Measurements from ENCODE around the gene RBBP5.

Gene RBBP5

DNA sequence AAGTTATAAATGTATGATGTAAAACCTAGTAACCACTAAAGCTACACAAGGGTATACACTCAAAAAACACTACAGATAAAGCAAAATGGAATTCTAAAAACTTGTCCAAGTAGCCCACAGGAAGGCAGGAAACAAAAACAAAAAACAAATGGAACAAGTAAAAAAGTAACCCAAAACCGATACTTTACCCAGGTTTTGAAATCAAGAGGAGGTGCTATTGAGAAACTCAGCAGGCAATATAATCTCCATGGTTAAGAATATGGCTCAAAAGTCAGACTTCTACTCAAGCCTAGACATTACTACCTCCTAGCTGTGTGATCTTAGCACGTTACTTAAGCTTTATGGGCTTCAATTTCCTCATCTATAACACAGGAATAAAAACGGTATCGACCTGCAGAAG, 13.3 kb downstream of the RBBP5 start:
- DNase-seq = no peak
- Mint-ChIP-seq H3K36me3 (ENCODE audit: low read depth) (peaks cover 81% of the 10 kb centered on the region), H3K27ac (no peak overlapping the region), H3K4me1 (ENCODE audit: low read depth) (peaks cover 14% of the 10 kb centered on the region), H3K9me3 (no peaks in the 10 kb centered on the region), H3K27me3 (no peaks in the 10 kb centered on the region), H3K4me3 (no peak overlapping the region)

DNA sequence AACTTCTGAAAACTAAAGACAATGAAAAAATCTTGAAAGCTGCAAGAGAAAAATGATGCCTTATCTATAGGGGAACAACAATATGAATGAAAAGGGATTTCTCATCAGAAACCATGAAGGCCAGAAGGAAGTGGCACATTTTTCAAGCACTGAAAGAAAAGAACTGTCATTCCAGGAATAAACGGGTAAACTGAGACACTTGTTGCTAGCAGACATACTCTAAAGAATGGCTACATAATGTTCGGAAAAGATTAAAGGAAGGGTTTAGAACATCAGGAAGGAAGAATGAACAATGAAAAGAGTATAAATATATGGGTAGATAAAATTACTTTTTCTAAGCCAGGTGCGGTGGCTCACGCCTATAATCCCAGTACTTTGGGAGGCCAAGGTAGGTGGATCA, 14.5 kb downstream of the RBBP5 start:
- Mint-ChIP-seq H3K4me1 (ENCODE audit: low read depth) (peaks cover 14% of the 10 kb centered on the region), H3K27ac (peak overlapping the region; percentile 47), H3K4me3 (no peak overlapping the region), H3K9me3 (no peaks in the 10 kb centered on the region), H3K27me3 (no peaks in the 10 kb centered on the region), H3K36me3 (ENCODE audit: low read depth) (peaks cover 82% of the 10 kb centered on the region)
- DNase-seq = no peak

DNA sequence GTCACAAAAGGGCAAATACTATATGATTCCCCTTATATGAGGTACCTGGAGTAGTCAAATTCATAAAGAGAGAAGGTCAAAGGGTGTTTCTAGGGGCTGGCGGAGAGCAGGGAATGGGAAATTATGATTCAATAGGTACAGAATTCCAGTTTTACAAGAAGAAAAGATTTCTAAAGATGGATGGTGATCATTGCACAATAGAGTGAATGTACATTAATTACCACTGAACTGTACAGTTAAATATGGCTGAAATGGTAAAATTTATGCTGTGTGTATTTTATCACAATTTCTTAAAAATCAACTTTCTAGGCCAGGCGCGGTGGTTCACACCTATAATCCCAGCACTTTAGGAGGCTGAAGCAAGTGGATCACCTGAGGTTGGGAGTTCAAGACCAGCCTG, 19.4 kb downstream of the RBBP5 start:
- peaks cover 3% of the 10 kb centered on the region for H3K4me1 Mint-ChIP-seq (ENCODE audit: low read depth)
- no peaks in the 10 kb centered on the region for H3K9me3 Mint-ChIP-seq
- no peaks in the 10 kb centered on the region for H3K27me3 Mint-ChIP-seq
- no peak overlapping the region for H3K27ac Mint-ChIP-seq
- no peak overlapping the region for H3K4me3 Mint-ChIP-seq
- DNase-seq = no peak
- H3K36me3 Mint-ChIP-seq (ENCODE audit: low read depth) = peaks cover 97% of the 10 kb centered on the region

DNA sequence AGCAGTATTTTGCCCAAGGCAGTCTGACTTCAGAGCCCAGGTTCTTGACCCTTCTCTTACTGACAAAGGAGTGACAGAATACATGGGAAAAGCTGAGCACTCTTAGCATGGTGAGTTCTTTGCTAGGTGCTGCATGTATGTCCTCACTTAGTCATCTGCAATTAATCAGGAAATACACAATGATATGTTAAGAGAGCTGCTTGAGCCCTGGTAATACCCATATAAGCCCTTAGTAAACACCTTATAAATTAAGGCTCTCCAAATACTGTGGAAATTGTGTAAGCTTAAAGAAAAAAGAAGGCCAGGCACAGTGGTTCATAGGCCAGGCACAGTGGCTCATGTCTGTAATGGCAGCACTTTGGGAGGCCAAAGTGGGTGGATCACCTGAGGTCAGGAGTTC, 23.5 kb downstream of the RBBP5 start:
- DNase-seq = no peak
- Mint-ChIP-seq H3K27me3 (no peaks in the 10 kb centered on the region), H3K36me3 (ENCODE audit: low read depth) (peaks cover 95% of the 10 kb centered on the region), H3K4me3 (no peak overlapping the region), H3K27ac (no peak overlapping the region), H3K4me1 (ENCODE audit: low read depth) (no peaks in the 10 kb centered on the region), H3K9me3 (no peaks in the 10 kb centered on the region)

DNA sequence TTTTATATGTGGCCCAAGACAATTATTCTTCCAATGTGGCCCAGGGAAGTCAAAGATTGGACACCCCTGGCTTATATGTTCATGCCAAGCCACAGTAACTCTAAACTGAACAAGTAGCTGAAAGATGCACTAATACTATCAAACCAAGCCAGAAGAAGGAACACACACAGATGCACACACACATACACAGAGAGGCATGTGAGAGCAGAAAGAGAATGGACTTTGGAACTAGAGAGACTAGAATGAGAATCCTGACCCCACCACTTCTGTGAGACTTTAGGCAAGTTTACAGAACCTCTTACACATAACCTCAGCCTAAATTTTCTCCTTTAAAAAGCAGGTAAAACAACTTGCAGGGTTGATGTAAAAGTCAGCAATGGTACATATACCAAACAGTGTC, 26.4 kb downstream of the RBBP5 start:
- Mint-ChIP-seq H3K36me3 (ENCODE audit: low read depth) (peaks cover 96% of the 10 kb centered on the region), H3K4me1 (ENCODE audit: low read depth) (no peaks in the 10 kb centered on the region)

DNA sequence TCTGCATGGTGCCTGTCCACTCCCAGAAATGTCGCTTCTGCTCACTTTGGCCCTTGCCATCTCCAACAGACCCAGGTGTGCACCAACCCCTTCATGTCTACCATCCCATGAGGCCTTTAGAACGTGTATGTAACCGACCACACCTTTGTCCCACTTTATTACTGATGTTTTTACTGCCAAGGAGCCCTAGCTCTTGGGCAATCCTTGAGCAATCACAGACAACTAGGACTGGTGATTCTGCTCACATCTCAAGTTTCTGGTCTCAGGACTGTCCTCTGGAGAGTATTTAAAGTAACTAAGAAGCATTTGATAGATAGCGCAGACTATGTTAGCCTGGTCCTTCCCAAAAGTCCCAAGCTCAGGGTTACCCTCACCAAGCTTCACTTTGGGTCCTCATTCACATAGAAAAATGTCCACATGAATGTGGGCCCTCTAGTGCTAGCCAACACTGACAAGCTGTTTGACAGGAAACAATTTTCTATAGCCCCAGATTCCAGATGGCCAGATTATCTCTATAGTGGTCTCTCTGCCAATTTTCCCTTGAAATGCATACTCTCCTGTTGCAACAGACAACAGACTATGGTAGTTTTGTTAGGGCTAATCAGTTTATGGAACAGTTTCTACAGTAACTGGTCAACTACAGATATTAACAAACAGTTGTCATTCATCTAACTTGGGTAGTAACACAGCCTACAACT, 30.6 kb downstream of the RBBP5 start:
- H3K27ac Mint-ChIP-seq = peak overlapping the region; percentile 51
- no peak for DNase-seq
- H3K4me1 Mint-ChIP-seq (ENCODE audit: low read depth) = no peaks in the 10 kb centered on the region
- no peaks in the 10 kb centered on the region for H3K9me3 Mint-ChIP-seq
- H3K4me3 Mint-ChIP-seq = no peak overlapping the region
- H3K27me3 Mint-ChIP-seq = no peaks in the 10 kb centered on the region
- peaks cover 93% of the 10 kb centered on the region for H3K36me3 Mint-ChIP-seq (ENCODE audit: low read depth)

More for the DNA sequence above, 26.4 kb downstream of the RBBP5 start:
- Mint-ChIP-seq H3K27ac (peak overlapping the region; percentile 42), H3K4me3 (no peak overlapping the region), H3K9me3 (no peaks in the 10 kb centered on the region), H3K27me3 (no peaks in the 10 kb centered on the region)
- DNase-seq = no peak

DNA sequence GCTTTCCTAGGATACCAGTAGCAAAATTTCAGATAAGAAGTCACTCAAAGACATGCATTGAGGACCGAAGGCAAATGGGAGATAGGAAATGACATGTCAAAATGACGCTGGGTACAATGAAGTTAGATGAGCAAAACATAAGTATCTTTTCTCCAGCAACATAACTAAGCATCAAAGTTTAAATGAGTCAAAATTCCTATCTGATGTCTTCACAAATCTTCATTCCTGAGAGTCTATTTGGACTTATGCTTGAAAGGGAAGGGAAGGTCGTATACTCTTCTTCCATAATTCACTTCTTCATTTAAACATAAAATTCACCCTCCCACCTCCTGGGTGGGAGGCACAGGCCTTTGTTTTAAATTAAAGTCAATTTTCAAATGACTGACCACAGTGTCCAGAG, 33.4 kb downstream of the RBBP5 start:
- Mint-ChIP-seq H3K4me1 (ENCODE audit: low read depth) (no peaks in the 10 kb centered on the region), H3K36me3 (ENCODE audit: low read depth) (peaks cover 95% of the 10 kb centered on the region), H3K27ac (no peak overlapping the region), H3K4me3 (no peak overlapping the region), H3K9me3 (no peaks in the 10 kb centered on the region), H3K27me3 (no peaks in the 10 kb centered on the region)
- DNase-seq = no peak

DNA sequence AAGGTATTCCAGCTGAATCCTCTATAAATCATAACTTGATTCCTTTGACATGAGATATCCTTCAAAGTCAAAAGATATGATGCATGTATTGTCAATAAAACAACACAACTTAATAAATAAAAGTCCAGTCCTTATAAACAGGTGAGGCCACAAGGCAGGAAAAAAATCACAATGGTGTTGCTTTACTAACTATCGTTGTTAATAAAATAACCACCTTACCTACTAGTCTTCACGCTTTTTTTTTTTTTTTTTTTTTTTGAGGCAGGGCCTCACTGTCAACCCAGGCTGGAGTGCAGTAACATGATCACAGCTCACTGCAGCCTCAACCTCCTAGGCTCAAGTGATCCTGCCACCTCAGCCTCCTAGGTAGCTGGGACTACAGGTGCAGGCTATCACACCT, 37.4 kb downstream of the RBBP5 start, which contains the start of gene TMEM81:
TMEM81 (minus strand) TSS at position 101 of the 400 bp plus-strand sequence. CDS start 140 bp downstream, outside the sequence.
- no peaks in the 10 kb centered on the region for H3K27me3 Mint-ChIP-seq
- DNase-seq = no peak
- no peak within 1 kb of the TSS for H3K4me3 Mint-ChIP-seq
- H3K36me3 Mint-ChIP-seq (ENCODE audit: low read depth) = peaks cover 66% of the 10 kb centered on the region
- H3K9me3 Mint-ChIP-seq = no peaks in the 10 kb centered on the region
- H3K27ac Mint-ChIP-seq = no peak within 1 kb of the TSS
- H3K4me1 Mint-ChIP-seq (ENCODE audit: low read depth) = no peaks in the 10 kb centered on the region

DNA sequence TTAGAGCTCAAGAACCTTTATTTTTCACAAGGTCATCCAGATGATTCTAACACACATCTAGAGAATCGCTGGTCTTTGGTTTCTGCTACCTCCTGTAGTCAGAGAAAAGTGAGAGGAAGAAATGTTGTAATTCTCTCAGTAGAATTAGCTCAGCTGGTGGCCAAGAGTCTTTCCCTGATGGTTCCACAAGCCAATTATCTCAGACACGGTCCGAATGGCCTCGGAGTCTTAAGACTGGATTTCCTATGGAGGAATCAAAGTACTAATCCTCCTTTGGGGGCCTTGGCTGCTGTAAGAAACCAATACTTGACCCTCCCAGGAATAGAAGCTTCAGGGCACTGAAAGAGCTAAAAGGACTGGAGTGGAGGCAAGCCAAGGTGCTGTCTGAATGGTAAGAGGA, 39.3 kb downstream of the RBBP5 start:
- Mint-ChIP-seq H3K9me3 (no peaks in the 10 kb centered on the region), H3K4me1 (ENCODE audit: low read depth) (no peaks in the 10 kb centered on the region), H3K27ac (no peak overlapping the region)

DNA sequence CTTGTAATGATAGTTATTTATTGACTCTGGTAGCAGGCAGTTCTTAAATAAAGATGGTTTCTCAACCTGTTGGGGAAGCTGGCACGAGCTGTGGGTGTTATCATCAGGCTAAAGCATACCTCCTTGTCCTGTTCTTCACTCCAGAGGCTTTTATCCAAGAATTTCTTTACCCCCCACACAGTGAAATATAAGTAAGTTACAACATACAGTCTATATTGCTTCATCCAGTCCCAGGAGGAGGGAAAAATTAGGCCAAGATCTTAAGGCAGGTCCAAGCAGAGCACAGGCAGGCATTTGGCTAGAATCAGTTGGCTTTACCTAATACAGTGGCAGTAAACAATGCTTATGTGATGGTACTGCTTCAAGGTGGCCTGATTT, 43.9 kb downstream of the RBBP5 start:
- Mint-ChIP-seq H3K4me1 (ENCODE audit: low read depth) (no peaks in the 10 kb centered on the region), H3K27ac (no peak overlapping the region), H3K27me3 (no peaks in the 10 kb centered on the region), H3K36me3 (ENCODE audit: low read depth) (peaks cover 4% of the 10 kb centered on the region), H3K9me3 (no peaks in the 10 kb centered on the region), H3K4me3 (no peak overlapping the region)
- no peak for DNase-seq

More for the DNA sequence above, 39.3 kb downstream of the RBBP5 start:
- no peak overlapping the region for H3K4me3 Mint-ChIP-seq
- peaks cover 47% of the 10 kb centered on the region for H3K36me3 Mint-ChIP-seq (ENCODE audit: low read depth)
- H3K27me3 Mint-ChIP-seq = no peaks in the 10 kb centered on the region
- DNase-seq = no peak

DNA sequence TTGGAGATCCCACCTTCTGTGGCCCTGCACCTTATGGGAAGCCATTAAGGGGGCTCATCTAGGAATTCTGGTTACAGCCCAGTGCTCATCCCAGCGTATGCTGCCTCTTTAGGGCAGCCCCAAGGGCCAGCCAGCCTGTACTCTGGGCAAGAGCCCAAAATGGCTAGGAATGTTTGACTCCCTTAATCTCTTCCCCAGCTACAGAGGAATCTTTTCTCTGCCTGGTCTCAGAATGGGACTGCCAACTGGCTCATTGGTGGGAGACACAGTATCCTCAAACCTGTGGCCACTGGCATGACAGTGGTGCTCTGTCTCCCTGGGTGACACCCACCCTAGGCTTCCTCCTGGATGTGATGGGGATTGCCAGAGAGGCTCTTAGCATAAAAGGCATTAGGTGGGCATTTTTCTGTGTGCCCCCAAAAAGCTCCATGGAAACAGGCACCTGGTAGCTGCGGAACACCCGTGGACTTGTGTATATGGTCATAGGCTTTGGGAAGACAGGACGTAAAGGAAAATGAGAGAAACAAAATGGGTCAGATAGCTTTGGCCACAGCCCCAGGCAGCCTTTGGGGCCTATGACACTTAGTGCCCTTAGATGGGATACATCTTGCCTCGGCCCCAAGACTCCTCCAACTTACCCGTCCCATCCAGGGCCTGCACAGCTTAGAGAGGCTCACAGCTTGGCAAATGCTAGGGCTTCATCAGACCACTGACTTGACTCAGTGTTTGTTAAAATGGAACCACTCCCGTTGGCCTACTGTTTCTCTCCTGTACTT, 44.4 kb downstream of the RBBP5 start:
- Mint-ChIP-seq H3K27ac (no peak overlapping the region), H3K27me3 (no peaks in the 10 kb centered on the region), H3K4me3 (no peak overlapping the region), H3K4me1 (ENCODE audit: low read depth) (no peaks in the 10 kb centered on the region), H3K36me3 (ENCODE audit: low read depth) (no peaks in the 10 kb centered on the region), H3K9me3 (no peaks in the 10 kb centered on the region)
- no peak for DNase-seq

DNA sequence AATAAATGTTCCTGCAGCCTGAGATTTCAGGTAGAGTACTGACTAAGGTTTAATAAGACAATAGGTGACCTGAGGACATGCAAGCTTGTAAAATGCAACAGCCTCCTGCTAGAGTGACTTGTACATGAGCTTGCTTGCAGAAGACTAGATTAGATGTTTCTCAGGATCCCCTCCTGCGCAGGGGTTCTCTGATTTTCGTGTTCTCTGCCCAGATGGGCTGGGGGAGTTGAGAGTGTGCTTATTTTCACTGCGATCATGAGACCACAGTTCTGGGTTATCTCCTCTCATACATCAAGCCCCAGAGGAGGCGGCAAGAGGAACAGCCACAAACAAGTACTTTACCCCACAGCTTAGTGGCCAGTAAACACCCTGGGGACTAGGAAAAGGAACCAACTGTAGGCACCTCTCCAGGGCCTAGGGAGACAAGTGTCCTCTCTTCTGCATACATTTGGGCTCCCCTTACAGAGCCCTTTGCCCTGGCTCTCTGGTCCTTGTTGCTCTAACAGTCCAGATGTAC, 45.5 kb downstream of the RBBP5 start:
- Mint-ChIP-seq H3K9me3 (no peaks in the 10 kb centered on the region), H3K4me1 (ENCODE audit: low read depth) (no peaks in the 10 kb centered on the region), H3K4me3 (no peak overlapping the region), H3K27ac (no peak overlapping the region), H3K36me3 (ENCODE audit: low read depth) (no peaks in the 10 kb centered on the region), H3K27me3 (no peaks in the 10 kb centered on the region)
- DNase-seq = no peak

DNA sequence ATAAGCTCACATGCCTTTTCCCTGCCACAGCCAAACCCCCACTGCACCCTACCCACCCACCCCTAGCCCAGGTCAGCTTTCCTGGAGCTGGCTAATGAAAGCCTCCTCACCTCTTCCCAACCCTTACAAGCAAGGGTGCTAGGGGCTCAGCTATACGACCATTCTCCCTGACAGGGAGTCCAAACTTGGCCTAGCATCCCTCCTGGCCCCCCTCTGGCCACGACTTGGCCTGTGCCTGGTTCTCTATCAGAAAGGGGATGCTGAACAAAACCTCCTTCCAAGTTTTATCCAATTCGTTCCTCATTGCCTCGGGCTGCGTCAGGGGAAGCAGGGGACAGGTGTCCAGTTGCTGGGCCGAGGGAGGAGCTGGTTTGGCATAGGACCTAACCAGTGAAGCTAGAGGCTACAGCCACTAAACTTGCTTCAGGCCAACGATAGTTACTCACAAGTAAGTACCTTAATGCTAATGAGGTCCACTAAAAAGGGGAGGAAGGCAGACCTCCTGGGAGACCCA, 46.1 kb downstream of the RBBP5 start:
- Mint-ChIP-seq H3K4me3 (no peak overlapping the region), H3K27ac (no peak overlapping the region)

DNA sequence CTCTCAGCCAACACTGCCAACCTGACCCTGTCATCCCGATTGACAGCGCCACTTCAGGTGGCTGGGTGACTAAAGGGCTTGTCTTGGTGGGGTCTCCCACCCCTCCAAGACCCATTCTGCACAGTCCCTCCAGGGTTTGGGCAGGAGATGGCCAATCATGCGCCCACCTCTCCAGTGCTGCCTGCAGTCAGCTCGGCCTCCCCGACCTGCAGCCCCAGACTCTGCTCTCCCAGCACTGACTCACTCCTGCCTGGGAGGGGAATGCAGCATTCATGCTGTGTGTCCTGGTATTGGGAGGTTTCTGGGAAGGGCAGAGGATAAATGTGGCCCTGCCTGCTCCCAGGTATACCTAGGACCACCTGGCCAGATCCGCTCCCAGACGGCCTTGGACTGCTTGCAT, 47.3 kb downstream of the RBBP5 start:
- H3K4me1 Mint-ChIP-seq (ENCODE audit: low read depth) = no peaks in the 10 kb centered on the region
- no peaks in the 10 kb centered on the region for H3K27me3 Mint-ChIP-seq
- no peaks in the 10 kb centered on the region for H3K9me3 Mint-ChIP-seq
- no peaks in the 10 kb centered on the region for H3K36me3 Mint-ChIP-seq (ENCODE audit: low read depth)
- no peak overlapping the region for H3K4me3 Mint-ChIP-seq
- no peak for DNase-seq
- no peak overlapping the region for H3K27ac Mint-ChIP-seq

More for the DNA sequence above, 46.1 kb downstream of the RBBP5 start:
- Mint-ChIP-seq H3K27me3 (no peaks in the 10 kb centered on the region), H3K9me3 (no peaks in the 10 kb centered on the region), H3K4me1 (ENCODE audit: low read depth) (no peaks in the 10 kb centered on the region), H3K36me3 (ENCODE audit: low read depth) (no peaks in the 10 kb centered on the region)
- DNase-seq = no peak

DNA sequence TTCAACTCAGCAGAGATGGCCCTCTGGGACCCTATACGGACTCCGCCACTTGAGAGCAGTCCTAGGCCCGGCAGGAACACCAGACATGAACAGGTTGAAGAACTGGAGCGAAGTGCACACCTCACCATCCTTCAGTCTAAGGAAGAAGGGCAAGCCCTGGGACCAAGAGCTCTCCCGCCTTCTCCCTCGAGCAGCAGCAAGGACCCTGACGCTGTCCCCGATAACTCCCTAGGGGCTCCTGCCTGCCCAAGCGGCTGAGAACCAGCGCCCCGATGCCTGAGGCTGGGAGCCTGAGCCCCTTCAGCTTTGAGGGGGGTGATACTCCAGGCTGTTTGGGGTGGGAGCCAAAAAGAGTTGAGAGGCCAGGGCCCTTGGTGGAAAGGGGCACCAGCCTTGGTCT, 47.7 kb downstream of the RBBP5 start:
- H3K4me3 Mint-ChIP-seq = no peak overlapping the region
- H3K27me3 Mint-ChIP-seq = no peaks in the 10 kb centered on the region
- no peak for DNase-seq
- no peaks in the 10 kb centered on the region for H3K4me1 Mint-ChIP-seq (ENCODE audit: low read depth)
- no peak overlapping the region for H3K27ac Mint-ChIP-seq
- no peaks in the 10 kb centered on the region for H3K9me3 Mint-ChIP-seq
- H3K36me3 Mint-ChIP-seq (ENCODE audit: low read depth) = no peaks in the 10 kb centered on the region

Measured in activated T-cell treated with anti-CD3 and anti-CD28 coated beads, Interleukin-2, amount 50 U/mL, for 24 hours (primary cell).